K562 (cell line): Measurements from ENCODE around the gene ACAT2. TPM values are rescaled to one million over a fixed set of nuclear protein-coding genes. Genes with fewer than 3 reads are reported as not detected.

Source experiments
- ATAC-seq: fragments of 200-7000 bp; cut with Tn5 transposase; 3 replicates; pipeline ENCODE4 v1.9.1; 2020; ENCODE audit warnings: moderate library complexity
- BruUV-seq: library from RNA; stranded (reverse); fragments of 400-500 nt; replicated peaks from 2 replicates; lab custom pipeline; 2021; lab: Mats Ljungman, UMichigan
- CTCF ChIA-PET: fragments of 300-600 bp; formaldehyde crosslinking; extraction: SDS; loops from one replicate; lab custom pipeline; 2021; ENCODE audit warnings: low intra/inter-chr PET ratio; lab: Yijun Ruan, JAX
- POLR2A ChIA-PET: fragments of 300-600, 350-650 bp; sonication (Branson Sonifier 250); formaldehyde crosslinking; extraction: SDS; loops from one replicate; lab custom pipeline; 2021; ENCODE audit warnings: antibody characterized with exemption, inconsistent platforms; lab: Yijun Ruan, JAX
- DNase-seq, 4 experiments: peaks; one replicate each; pipeline versions ENCODE4 v3.0.0 to v3.0.0-alpha.2; 2011 to 2018; ENCODE audit warnings: low spot score in 3 of 4, mixed read lengths in 3 of 4; ENCODE audit errors: extremely low read depth in 1 of 4
- FAIRE-seq: peaks from 2 replicates; lab custom pipeline; 2011; peaks lifted over from hg19 to GRCh38; lab: Jason Lieb, UNC
- H2AFZ ChIP-seq: 2 replicates; pipeline ENCODE4 v1.6.0; 2011; ENCODE audit warnings: low read depth, low read length, control low read depth, inconsistent platforms
- H3K27ac ChIP-seq: fragments of 200-600 bp; 3 replicates; pipeline ENCODE4 v1.8.0; 2011; ENCODE audit warnings: low read depth, mild to moderate bottlenecking, control low read depth, inconsistent platforms, low read length, moderate library complexity, mixed read lengths; ENCODE audit errors: extremely low read depth
- H3K27me3 ChIP-seq, 2 experiments: fragments of 300-600 bp in 1 of 2; 2 replicates in 1 of 2; 3 replicates in 1 of 2; pipeline versions ENCODE4 v1.6.0 to v1.8.0; 2011; ENCODE audit warnings: inconsistent platforms in 2 of 2, low read length in 2 of 2, mild to moderate bottlenecking in 1 of 2, mixed read lengths in 1 of 2, moderate library complexity in 1 of 2; ENCODE audit not compliant: control insufficient read depth in 2 of 2, insufficient read depth in 2 of 2
- H3K36me3 ChIP-seq: fragments of 300-600 bp; 3 replicates; pipeline ENCODE4 v1.8.0; 2011; ENCODE audit warnings: mild to moderate bottlenecking, low read length, inconsistent platforms; ENCODE audit not compliant: control insufficient read depth, insufficient read depth
- H3K4me1 ChIP-seq, 2 experiments: fragments of 200-600 bp in 1 of 2; replicated peaks in 1 of 2; 2 replicates in 1 of 2; 3 replicates in 1 of 2; pipeline versions ENCODE4 v1.5.1 to v1.8.0; 2011; ENCODE audit warnings: inconsistent platforms in 2 of 2, low read length in 2 of 2, mild to moderate bottlenecking in 1 of 2, mixed read lengths in 1 of 2, moderate library complexity in 1 of 2; ENCODE audit not compliant: control insufficient read depth in 2 of 2, insufficient read depth in 2 of 2
- H3K4me2 ChIP-seq: 2 replicates; pipeline ENCODE4 v1.6.1; 2011; ENCODE audit warnings: low read length, control low read depth, inconsistent platforms, mixed read lengths; ENCODE audit not compliant: insufficient read depth
- H3K4me3 ChIP-seq: fragments of 200-600 bp; sonication (generic), shearing (Covaris generic); 2 replicates; pipeline ENCODE4 v1.5.1; 2016; ENCODE audit warnings: control low read depth, inconsistent platforms
- H3K79me2 ChIP-seq: fragments of 200-600 bp; 3 replicates; pipeline ENCODE4 v1.8.0; 2011; ENCODE audit warnings: low read length, inconsistent platforms; ENCODE audit not compliant: control insufficient read depth, insufficient read depth
- H3K9ac ChIP-seq, 2 experiments: 2 replicates each; pipeline versions ENCODE4 v1.6.0 to v1.6.1; 2011; ENCODE audit warnings: low read depth in 2 of 2, low read length in 2 of 2, control low read depth in 1 of 2, inconsistent platforms in 1 of 2, mild to moderate bottlenecking in 1 of 2, mixed read lengths in 1 of 2; ENCODE audit not compliant: insufficient read depth in 1 of 2
- H3K9me1 ChIP-seq: one replicate; pipeline ENCODE4 v1.6.0; 2011; ENCODE audit warnings: inconsistent platforms, mild to moderate bottlenecking, low read length, moderate library complexity; ENCODE audit not compliant: control insufficient read depth, insufficient read depth
- H3K9me3 ChIP-seq: replicated peaks from 2 replicates; pipeline ENCODE4 v1.5.1; 2011; ENCODE audit warnings: low read depth, low read length, inconsistent platforms; ENCODE audit not compliant: control insufficient read depth, insufficient read depth
- H4K20me1 ChIP-seq: replicated peaks from 2 replicates; pipeline ENCODE4 v1.6.1; 2011; ENCODE audit warnings: low read length, inconsistent platforms, mixed read lengths; ENCODE audit not compliant: control insufficient read depth, insufficient read depth
- DNMT1 ChIP-seq: fragments of 450-650 bp; IDR thresholded peaks from 2 replicates; pipeline ENCODE4 v1.6.1; 2016; ENCODE audit warnings: antibody characterized with exemption, mild to moderate bottlenecking
- ELF2 ChIP-seq: fragments of 250-450 bp; sonication (Bioruptor Pico); IDR thresholded peaks from 2 replicates; pipeline ENCODE4 v1.5.0; 2021; ENCODE audit warnings: mild to moderate bottlenecking
- HNRNPH1 ChIP-seq: fragments of 200-400 bp; formaldehyde crosslinking; optimal IDR thresholded peaks from 2 replicates; pipeline ENCODE3; 2017; ENCODE audit warnings: low read depth, mild to moderate bottlenecking, low read length, moderate library complexity
- MEIS2 ChIP-seq: fragments of 450-650 bp; IDR thresholded peaks from 2 replicates; pipeline ENCODE4 v1.6.1; 2014; ENCODE audit warnings: mild to moderate bottlenecking; ENCODE audit not compliant: partially characterized antibody
- NFATC3 ChIP-seq: fragments of 450-650 bp; IDR thresholded peaks from 2 replicates; pipeline ENCODE4 v1.6.1; 2017; ENCODE audit warnings: mild to moderate bottlenecking
- PHF20 ChIP-seq: fragments of 450-650 bp; IDR thresholded peaks from 2 replicates; pipeline ENCODE4 v1.6.1; 2018; ENCODE audit not compliant: partially characterized antibody
- PHF8 ChIP-seq: fragments of 200-600 bp; sonication (generic); IDR thresholded peaks from 2 replicates; pipeline ENCODE4 v1.6.1; 2012; ENCODE audit warnings: mixed run types, mild to moderate bottlenecking, inconsistent platforms, low read length, moderate library complexity, borderline replicate concordance
- POLR3A ChIP-seq: IDR thresholded peaks from 2 replicates; pipeline ENCODE4 v1.6.1; 2011; ENCODE audit warnings: borderline replicate concordance, mild to moderate bottlenecking, moderate library complexity; ENCODE audit not compliant: insufficient read length, insufficient read depth; ENCODE audit errors: extremely low read depth
- RBM14 ChIP-seq: fragments of 200-400 bp; formaldehyde crosslinking; IDR thresholded peaks from 2 replicates; pipeline ENCODE4 v1.6.1; 2018; ENCODE audit warnings: low read depth, mild to moderate bottlenecking, low read length, moderate library complexity, borderline replicate concordance; ENCODE audit not compliant: insufficient read depth
- RNF2 ChIP-seq: sonication (generic); IDR thresholded peaks from 2 replicates; pipeline ENCODE4 v1.6.1; 2016
- SFPQ ChIP-seq: fragments of 200-400 bp; formaldehyde crosslinking; IDR thresholded peaks from 2 replicates; pipeline ENCODE4 v1.6.1; 2017; ENCODE audit warnings: mild to moderate bottlenecking, low read depth, low read length, moderate library complexity
- SMARCC2 ChIP-seq: fragments of 450-650 bp; IDR thresholded peaks from 2 replicates; pipeline ENCODE4 v1.6.1; 2017; ENCODE audit warnings: antibody characterized with exemption, moderate library complexity, mild to moderate bottlenecking, low read depth
- STAT6 ChIP-seq: sonication (generic); formaldehyde crosslinking; IDR thresholded peaks from 2 replicates; pipeline ENCODE4 v1.8.1; 2023; ENCODE audit warnings: mild to moderate bottlenecking, missing genetic modification reagents
- ZNF133 ChIP-seq: fragments of 250-450 bp; sonication (Bioruptor Pico); IDR thresholded peaks from 2 replicates; pipeline ENCODE4 v1.4.0; 2020; ENCODE audit warnings: mild to moderate bottlenecking
- ZNF280A ChIP-seq: fragments of 450-650 bp; IDR thresholded peaks from 2 replicates; pipeline ENCODE4 v1.6.1; 2018; ENCODE audit warnings: mild to moderate bottlenecking, low read depth; ENCODE audit not compliant: partially characterized antibody
- WGBS: fragments of 100-300 bp; shearing (Covaris generic); methylation state at CpG from one replicate; pipeline ENCODE4 v1.1.6; 2016; ENCODE audit warnings: low coverage, mixed read lengths; ENCODE audit not compliant: insufficient coverage; ENCODE audit errors: missing lambda C conversion rate; 5-methylcytosine and 5-hydroxymethylcytosine counted together
- in situ Hi-C: fragments of 300-500 bp; cut with MboI; formaldehyde crosslinking; loops from 4 replicates; pipeline ENCODE4 v1.15.0; 2018; ENCODE audit warnings: inconsistent platforms, mixed read lengths
- intact Hi-C: fragments of 100-400 bp; cut with micrococcal nuclease; formaldehyde crosslinking; loops from 2 replicates; pipeline ENCODE4 v1.14.2; 2022
- polyA plus RNA-seq, 8 experiments: library from polyadenylated mRNA; depleted of rRNA in 4 of 8; stranded (reverse) in 5 of 8; unstranded in 3 of 8; fragments of >200 nt; fragmentation: Nextera tagmentation in 2 of 8; fragmentation: Illumina TruSeq in 1 of 8; extraction: Ambion mirVana in 2 of 8; extraction: Trizol in 1 of 8; gene quantifications; 2 replicates each; pipeline versions ENCODE4 v1.2.1 to v1.2.3, GENCODE V29; 2011 to 2014; ENCODE audit warnings: inconsistent platforms in 1 of 8, missing spikeins in 1 of 8
- total RNA-seq, 7 experiments: library from RNA; depleted of rRNA in 6 of 7; stranded (reverse); fragments of >200 nt in 6 of 7; fragmentation: Illumina TruSeq in 2 of 7; extraction: Trizol in 2 of 7; gene quantifications; 2 replicates each; pipeline versions ENCODE4 v1.2.1 to v1.2.3, GENCODE V29; 2011 to 2021; ENCODE audit warnings: low replicate concordance in 1 of 7

Gene ACAT2
- total and polyA plus RNA-seq, 9 of the 15 experiments (the other 6 are each of a cell fraction or from before 2014, with no cell fraction given) = 63.0 to 309 (median 144) TPM

- ChIA-PET CTCF (no interaction called here), POLR2A (interaction anchor here (0.6 to 4.6 kb wide), 35 partner anchors 8 to 1420 kb away, joined by 3 to 37 read pairs (median 5); partner anchors contain the start of genes PNLDC1, SOD2 and WTAP)
- WGBS = under 1% methylated on average over 56 of the region's 56 CpGs
- ATAC-seq (peak; percentile 90), FAIRE-seq (peak; percentile 97), DNase-seq (peak; percentile 83 to 99 (median 92))
- H2AFZ ChIP-seq = peak within 1 kb of the TSS; percentile 96
- no peaks in the 10 kb centered on the region for H3K27me3 ChIP-seq
- peaks cover 14 to 22% of the 10 kb centered on the region in 2 experiments; a peak in 4 of 5 replicates for H3K4me1 ChIP-seq
- H3K79me2 ChIP-seq = peaks cover 89% of the 10 kb centered on the region
- H3K9ac ChIP-seq = peak within 1 kb of the TSS; percentile 97 to 99
- BruUV-seq = TSS peak; percentile 52
- intact Hi-C loops (loop anchor here (1.0 kb wide), 2 partner anchors 63 to 99 kb away; partner anchors contain the start of gene WTAP), in situ Hi-C loops (no loop called here)
- H3K9me3 ChIP-seq = no peaks in the 10 kb centered on the region
- H3K4me3 ChIP-seq = peak within 1 kb of the TSS; percentile 93
- H3K36me3 ChIP-seq = peaks cover 73% of the 10 kb centered on the region
- H3K27ac ChIP-seq = peak within 1 kb of the TSS; percentile 95
- H3K9me1 ChIP-seq = no peaks in the 10 kb centered on the region
- peaks cover 15% of the 10 kb centered on the region; the same call in 1 of the 2 replicates for H4K20me1 ChIP-seq
- H3K4me2 ChIP-seq = peak within 1 kb of the TSS; percentile 96
- TF ChIP-seq MEIS2 = no peak
- no peak for TF ChIP-seq SFPQ
- peak; percentile 97 for TF ChIP-seq ELF2
- TF ChIP-seq PHF8 = peak; percentile 72
- TF ChIP-seq STAT6 (CRISPR knock-in tag) = 0 out of 2 replicates have a peak, but pooled peaks have one; percentile 69
- TF ChIP-seq ZNF133 (CRISPR knock-in tag) = no peak
- no peak for TF ChIP-seq RBM14
- no peak for TF ChIP-seq SMARCC2
- TF ChIP-seq PHF20 = no peak
- no peak for TF ChIP-seq ZNF280A
- TF ChIP-seq DNMT1 = no peak
- TF ChIP-seq HNRNPH1 = no peak
- TF ChIP-seq RNF2 = no peak
- no peak for TF ChIP-seq NFATC3
- no peak for TF ChIP-seq POLR3A
These were observed 28.5 kb downstream of the ACAT2 start, which contains the start of gene MRPL18 for GRCh38 chr6:159790149-159790955. MRPL18 (plus strand) TSS chr6:159790467; CDS start chr6:159790588, 121 bp downstream.
